HG02852 (cell line): ENCODE data around the gene PGLYRP2.
"Not testable (repeated sequence)": the region's sequence is repeated elsewhere in the genome, so short reads cannot be mapped to it uniquely, and the experiment has no call there.

Experiments used
- ATAC-seq: cut with Tn5 transposase; IDR thresholded peaks from one replicate; pipeline ENCODE4 v1.9.1; 2021; ENCODE audit warnings: mild to moderate bottlenecking, moderate library complexity; ENCODE audit not compliant: unreplicated experiment

PGLYRP2 gene

GRCh38 chr19:15488489-15489226 is 9.4 kb upstream of the PGLYRP2 start:
- ATAC-seq, result no peak

- no peak for ATAC-seq
These were observed 7.7 kb upstream of the PGLYRP2 start for GRCh38 chr19:15487038-15487437.

DNA sequence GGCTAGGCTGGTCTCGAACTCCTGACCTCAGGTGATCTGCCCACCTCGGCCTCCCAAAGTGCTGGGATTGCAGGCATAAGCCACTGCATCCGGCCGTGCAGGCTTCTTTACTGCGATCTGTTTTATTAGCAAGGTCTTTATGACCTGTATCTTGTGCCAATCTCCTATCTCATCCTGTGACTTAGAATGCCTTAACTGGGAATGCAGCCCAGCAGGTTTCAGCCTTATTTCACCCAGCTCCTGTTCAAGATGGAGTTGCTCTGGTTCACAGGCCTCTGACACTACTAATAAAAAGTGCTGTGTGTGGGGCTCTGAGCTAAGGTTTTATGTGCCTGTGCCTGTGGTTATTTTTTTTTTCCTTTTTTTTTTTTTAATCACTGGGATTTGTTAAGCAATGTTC is 6.5 kb upstream of the PGLYRP2 start:
- not testable (repeated sequence) for ATAC-seq

DNA sequence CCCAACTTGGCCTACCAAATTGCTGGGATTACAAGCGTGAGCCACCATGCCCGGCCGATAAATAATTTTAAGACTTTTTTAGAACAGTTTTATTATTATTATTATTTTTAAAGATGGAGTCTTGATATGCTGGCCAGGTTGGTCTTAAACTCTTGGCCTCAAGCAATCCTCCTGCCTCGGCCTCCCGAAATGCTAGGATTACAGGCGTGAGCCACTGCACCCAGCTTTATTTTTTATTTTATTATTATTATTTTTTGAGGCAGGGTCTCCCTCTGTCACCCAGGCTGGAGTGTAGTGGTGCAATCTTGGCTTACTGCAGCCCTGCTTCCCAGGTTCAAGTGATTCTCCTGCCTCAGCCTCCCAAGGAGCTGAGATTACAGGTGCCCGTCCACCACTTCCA is 1.7 kb upstream of the PGLYRP2 start:
- not testable (repeated sequence) for ATAC-seq

- ATAC-seq, result no peak
These were observed 3.0 kb downstream of the PGLYRP2 start for GRCh38 chr19:15476325-15476724.

DNA sequence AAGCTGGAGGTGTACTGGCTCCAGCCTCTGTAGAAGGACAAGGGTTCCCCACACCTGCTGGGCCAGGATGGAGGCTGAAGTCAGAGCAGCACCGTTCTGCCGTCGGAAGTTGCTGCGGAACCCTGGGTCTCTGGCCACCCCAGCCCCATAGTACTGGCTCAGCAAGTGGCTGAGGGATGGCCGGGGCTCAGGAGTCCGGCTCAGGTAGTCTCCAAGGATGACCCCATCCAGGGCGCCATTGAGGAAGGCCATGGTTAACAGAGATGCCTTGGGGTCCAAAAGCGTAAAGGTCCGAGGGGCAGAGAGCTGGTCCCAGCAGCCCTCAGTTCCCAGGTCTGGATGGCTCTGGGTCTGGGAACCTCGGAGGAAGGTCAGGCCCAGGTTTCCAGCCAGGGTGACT is 3.7 kb downstream of the PGLYRP2 start:
- ATAC-seq, result no peak

DNA sequence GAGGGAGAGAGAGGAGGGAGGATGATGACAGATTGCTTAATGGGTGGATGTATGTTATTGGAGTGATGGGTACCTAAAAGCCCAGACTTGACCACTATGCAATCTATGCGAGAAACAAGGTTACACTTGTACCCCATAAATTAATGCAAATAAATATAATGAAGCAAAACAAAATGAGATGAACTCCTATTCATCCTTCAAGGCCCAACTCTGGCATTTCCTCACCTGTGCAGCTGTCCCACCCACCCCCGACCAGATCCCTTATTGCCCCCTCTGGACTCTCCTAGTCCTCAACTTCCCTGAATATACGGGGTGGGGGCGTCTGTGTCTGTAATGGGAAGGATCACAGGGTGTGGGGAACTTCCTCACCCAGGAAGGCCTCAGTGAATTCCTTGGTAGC is 4.1 kb downstream of the PGLYRP2 start:
- ATAC-seq, result no peak

DNA sequence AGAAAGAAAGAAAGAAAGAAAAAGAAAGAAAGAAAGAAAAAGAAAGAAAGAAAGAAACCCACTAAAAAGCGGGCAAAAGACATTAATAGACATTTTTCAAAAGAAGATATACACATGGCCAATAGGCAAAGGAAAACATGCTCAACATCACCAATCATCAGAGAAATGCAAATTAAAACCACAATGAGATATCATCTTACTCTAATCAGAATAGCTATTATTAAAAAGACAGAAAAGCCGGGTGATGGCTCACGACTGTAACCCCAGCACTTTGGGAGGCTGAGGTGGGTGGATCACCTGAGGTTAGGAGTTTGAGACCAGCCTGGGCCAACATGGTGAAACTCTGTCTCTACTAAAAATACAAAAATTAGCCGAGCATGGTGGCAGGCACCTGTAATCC is 5.5 kb downstream of the PGLYRP2 start:
- ATAC-seq, result not testable (repeated sequence)

DNA sequence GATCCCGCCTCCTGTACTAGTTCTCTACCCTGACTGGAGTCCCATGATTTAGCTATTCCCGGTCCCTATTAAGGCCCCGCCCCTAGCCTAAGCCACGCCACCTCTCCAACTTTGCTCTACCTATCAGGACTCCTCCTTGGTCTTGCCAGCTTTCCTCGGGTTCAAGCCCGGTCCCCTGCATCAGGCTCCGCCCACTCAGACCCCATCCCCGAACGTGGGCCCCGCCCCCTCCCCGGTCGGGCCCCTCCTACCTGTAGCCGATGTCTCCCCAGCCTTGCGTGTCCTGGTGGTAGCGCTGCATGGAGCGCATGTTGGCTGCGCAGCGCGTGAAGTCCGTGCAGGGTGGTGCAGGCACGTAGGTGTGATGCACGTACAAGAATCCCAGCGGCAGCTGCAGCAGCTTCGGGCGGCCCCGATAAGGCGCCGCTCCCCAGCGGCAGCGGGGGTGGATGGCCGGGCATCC is 7.6 kb downstream of the PGLYRP2 start:
- no peak for ATAC-seq

GRCh38 chr19:15469513-15470297 is 9.6 kb downstream of the PGLYRP2 start:
- ATAC-seq, result no peak

GRCh38 chr19:15468675-15469512 is 10.4 kb downstream of the PGLYRP2 start:
- ATAC-seq, result no peak

GRCh38 chr19:15467734-15468214 is 11.5 kb downstream of the PGLYRP2 start:
- no peak for ATAC-seq

DNA sequence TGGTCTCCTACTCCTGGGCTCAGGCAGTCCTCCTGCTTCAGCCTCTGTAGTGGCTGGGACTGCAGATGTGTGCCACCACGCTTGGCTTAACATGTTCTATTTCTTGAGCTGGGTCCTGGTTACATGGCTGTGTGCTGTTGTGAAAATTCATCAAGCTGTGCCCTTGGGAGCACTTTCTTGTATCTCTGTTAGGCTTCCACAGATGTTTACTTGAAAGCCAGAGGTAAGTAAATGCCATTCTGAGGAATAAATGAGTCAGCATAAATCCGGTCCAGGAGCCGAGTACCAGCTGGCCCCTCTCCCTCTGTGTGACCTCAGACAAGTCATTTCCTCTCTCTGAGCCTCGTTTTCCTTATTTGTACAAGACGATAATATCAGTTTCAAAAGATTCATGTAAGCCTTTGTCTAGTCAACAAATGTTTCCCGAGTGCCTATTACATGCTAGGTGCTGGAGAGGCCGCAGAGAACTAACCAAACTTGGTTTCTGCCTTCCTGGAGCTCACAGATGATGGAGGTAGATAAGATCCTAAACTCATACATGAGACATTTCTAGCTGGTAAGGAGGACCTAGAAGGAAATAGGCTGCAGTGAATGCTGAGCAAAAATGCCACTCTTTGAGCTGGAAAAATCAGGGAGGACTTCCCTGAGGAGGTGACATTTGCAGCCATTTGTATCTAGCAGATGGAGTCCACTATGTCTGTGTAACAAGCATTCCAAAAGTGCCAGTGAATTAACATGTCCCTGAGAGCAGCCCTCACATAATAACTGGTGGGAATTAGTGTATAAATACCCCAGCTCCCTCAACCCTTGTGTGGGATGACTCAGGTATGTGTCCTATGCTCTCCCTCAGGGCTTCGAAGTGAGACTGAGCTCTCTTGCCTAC is 12.2 kb downstream of the PGLYRP2 start:
- no peak for ATAC-seq

GRCh38 chr19:15464394-15465385 is 14.6 kb downstream of the PGLYRP2 start, which contains the start of gene RASAL3:
RASAL3 (minus strand) TSS chr19:15464544; CDS start chr19:15464358, 186 bp downstream.
- peak; percentile 57 for ATAC-seq

- ATAC-seq, result peak; percentile 55
These were observed 15.4 kb downstream of the PGLYRP2 start for GRCh38 chr19:15463861-15464371.

GRCh38 chr19:15461694-15462093 is 17.6 kb downstream of the PGLYRP2 start:
- no peak for ATAC-seq

- ATAC-seq, result no peak
These were observed 21.4 kb downstream of the PGLYRP2 start for GRCh38 chr19:15457701-15458484.
